Heart left ventricle (tissue), 13 donors: ENCODE data around the gene CLSTN3.

Source experiments
- CTCF ChIP-seq, 12 donors: fragments of 200-600 bp; sonication (generic) in 4 of 12; IDR thresholded peaks; one replicate each; pipeline versions ENCODE4 v1.5.0 to v1.8.0; 2018 to 2022; ENCODE audit warnings: antibody characterized with exemption in 12 of 12, mild to moderate bottlenecking in 5 of 12
- POLR2A ChIP-seq, 2 donors: fragments of 450-650 bp; IDR thresholded peaks; one replicate each; pipeline ENCODE4 v1.6.1; 2017; ENCODE audit warnings: antibody characterized with exemption in 2 of 2, mild to moderate bottlenecking in 2 of 2, moderate library complexity in 2 of 2
- donor health status: ischemic (EF 13 %, LVEDD 7.1; RV severe dilation, severe dysfunction).
- donor health status: DM: no; HTN: yes; CAD: no.
- donor health status: DM: no; HTN: no; CAD: no.
- donor health status: ischemic (EF 25% LVEDD 6.9; RV normal size, moderate dysfunction).
- donor health status: ischemic (EF 25% LVEDD 5.7; RV mildly dilated, moderate dysfunction).
- donor health status: ischemic (EF 35%, LVEDD 5.7; RV mildly dilated, moderate dysfunction).
- donor health status: nonischemic (EF 11% LVEDD 7.7; RV severe dilation, severe dysfunction).
- donor health status: DM: yes; HTN: yes; CAD: no.
- donor health status: PGD.
- donor health status: ischemic (EF 29% LVEDD 5.4; RV normal size, mild dysfunction).
- donor health status: nonischemic (EF 23%, LVEDD 6.1; RV moderate dilation, normal function).

DNA sequence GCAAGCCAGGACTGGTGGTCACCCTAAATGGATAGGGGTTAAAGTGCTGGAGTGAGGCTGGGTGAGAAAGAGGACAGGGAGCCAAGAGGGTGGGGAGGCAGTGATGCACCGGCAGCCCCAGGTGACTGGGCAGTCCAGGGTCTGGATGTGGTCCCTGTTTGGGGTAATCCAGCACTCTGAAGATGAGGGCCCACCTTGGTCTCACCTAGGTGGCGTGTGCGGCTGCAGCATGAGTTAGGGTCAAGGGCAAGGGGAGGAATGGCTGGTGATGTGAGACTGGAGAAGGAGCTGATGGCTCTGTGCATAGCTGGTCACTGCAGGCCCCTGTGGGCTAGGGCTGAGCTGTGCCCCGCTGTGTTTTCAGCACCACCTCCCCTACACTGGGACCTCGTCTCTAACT, 19.5 kb upstream of the CLSTN3 start:
- no peak for TF ChIP-seq CTCF (IDR thresholded peaks at IDR 0.05)
- no peak for TF ChIP-seq POLR2A (IDR thresholded peaks at IDR 0.05)
